Limb (tissue), 2 donors: ENCODE results near the gene CARS2.
A peak's percentile ranks its signal among the peaks of the same experiment; 100 is the strongest.
"Not testable (repeated sequence)": the region's sequence is repeated elsewhere in the genome, so short reads cannot be mapped to it uniquely, and the experiment has no call there.

ENCODE experiments used
- DNase-seq, 2 donors: peaks; one replicate each; pipeline ENCODE4 v3.0.0-alpha.2; 2016; ENCODE audit errors: extremely low spot score in 2 of 2

The CARS2 gene, protein sequence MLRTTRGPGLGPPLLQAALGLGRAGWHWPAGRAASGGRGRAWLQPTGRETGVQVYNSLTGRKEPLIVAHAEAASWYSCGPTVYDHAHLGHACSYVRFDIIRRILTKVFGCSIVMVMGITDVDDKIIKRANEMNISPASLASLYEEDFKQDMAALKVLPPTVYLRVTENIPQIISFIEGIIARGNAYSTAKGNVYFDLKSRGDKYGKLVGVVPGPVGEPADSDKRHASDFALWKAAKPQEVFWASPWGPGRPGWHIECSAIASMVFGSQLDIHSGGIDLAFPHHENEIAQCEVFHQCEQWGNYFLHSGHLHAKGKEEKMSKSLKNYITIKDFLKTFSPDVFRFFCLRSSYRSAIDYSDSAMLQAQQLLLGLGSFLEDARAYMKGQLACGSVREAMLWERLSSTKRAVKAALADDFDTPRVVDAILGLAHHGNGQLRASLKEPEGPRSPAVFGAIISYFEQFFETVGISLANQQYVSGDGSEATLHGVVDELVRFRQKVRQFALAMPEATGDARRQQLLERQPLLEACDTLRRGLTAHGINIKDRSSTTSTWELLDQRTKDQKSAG

GRCh38 chr13:110705826-110706569 is at the start of gene CARS2:
TSS of gene CARS2 (minus strand) at chr13:110706116. CDS start at chr13:110706093, 23 bp downstream.
- peak; percentile 92 to 95 for DNase-seq

- DNase-seq = no peak
These were observed 42.4 kb upstream of the CARS2 start for GRCh38 chr13:110748271-110748670.

DNA sequence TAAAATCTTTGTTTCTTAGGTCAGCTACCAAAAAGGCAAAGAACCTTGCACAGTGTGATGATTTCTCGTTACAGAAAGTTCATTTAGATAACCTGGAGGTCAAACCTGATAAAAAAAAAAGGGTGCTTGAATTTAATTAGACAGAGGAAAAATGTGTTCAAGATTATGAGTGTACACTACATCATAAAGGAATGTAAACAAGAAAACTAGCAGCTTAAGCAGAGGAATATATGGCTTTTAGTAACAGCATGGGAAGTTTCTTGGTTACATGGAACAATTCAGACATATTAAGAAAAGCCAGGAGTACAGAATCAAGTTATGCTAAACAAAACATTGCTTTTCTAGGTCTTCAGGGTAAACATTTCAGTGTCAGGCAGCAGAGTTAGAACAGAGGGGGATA is 40.5 kb upstream of the CARS2 start:
- DNase-seq = no peak

DNA sequence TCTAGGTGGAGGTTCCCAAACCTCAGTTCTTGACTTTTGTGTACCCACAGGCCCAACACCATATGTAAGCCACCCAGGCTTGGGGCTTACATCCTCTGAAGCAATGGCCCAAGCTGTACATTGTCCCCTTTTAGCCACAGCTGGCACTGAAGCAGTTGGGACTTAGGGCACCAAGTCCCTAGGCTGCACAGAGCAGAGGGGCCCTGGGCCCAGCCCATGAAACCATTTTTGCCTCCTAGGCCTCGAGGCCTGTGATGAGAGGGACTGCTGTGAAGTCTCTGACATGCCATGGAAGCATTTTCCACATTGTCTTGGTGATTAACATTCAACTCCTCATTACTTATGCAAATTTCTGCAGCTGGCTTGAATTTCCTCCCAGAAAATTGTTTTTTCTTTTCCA is 37.8 kb upstream of the CARS2 start:
- no peak for DNase-seq

DNA sequence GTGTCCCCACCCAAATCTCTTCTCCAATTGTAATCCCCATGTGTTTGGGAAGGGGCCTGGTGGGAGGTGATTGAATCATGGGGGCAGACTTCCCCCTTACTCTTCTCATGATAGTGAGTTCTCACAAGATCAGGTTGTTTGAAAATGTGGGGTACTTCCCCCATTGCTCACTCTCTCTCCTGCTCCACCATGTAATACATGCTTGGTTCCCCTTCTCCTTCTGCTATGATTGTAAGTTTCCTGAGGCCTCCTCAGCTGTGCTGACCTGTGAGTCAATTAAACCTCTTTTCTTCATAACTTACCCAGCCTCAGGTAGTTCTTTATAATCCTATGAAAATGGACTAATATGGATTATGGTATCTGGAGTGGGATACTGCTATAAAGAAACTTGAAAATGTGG is 31.6 kb upstream of the CARS2 start:
- DNase-seq = no peak

DNA sequence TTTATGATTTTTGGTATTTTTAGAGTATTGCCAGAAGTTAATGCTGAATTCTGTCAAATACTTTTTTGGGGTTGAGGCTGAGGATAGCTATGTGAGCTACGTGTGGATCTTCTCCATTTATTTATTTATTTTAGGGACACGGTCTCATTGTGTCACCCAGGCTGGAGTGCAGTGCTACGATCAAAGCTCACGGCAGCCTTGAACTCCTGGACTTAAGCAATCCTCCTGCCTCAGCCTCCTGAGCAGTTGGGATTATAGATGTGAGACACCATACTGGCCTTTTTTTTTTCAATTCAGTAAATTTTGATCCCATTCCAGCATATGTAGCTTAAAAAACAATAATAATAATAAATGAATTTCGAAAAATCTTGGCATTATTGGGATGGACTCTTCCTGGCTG is 28.6 kb upstream of the CARS2 start:
- DNase-seq = no peak

DNA sequence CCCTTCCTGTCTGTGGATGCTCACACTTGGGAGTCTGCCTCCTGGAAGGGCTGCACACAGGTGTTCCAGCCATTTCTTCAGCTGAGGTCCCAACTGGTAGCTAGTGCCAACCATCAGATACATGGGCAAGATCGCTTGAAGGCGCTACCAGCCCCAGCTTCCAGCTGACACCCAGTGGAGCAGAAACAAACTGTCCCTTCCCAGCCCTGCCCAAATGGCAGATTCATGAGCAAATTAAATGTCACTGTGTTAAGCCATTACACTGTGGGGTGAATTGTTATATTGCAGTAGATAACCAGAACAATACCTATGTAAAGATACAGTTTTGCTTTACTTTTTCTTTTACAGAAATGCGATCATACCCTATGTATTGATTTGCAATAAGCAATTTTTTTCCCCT is 25.2 kb upstream of the CARS2 start:
- DNase-seq = no peak

- no peak for DNase-seq
These were observed 20.8 kb upstream of the CARS2 start for GRCh38 chr13:110726726-110727125.

GRCh38 chr13:110726153-110726552 is 20.2 kb upstream of the CARS2 start:
- not testable (repeated sequence) for DNase-seq

DNA sequence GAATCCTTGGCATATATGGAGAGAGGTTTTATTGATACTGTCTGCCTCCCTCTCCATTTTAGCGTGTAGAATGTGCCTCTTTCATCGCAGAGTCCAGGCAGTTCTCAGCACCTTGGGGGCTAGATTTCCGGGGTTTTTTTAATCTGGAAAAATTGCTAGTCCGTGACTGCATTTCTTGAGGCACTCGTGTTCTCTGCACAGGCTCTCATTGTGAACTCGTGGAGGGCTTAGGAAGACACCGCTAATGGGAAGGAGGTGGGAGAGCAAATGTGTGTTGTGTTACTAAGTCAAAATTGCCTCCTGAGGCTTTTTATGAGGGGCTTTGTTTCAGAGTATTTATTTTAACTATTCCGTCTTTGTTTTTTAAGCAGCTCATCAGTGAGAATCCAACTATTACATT is 17.7 kb upstream of the CARS2 start:
- DNase-seq = no peak

DNA sequence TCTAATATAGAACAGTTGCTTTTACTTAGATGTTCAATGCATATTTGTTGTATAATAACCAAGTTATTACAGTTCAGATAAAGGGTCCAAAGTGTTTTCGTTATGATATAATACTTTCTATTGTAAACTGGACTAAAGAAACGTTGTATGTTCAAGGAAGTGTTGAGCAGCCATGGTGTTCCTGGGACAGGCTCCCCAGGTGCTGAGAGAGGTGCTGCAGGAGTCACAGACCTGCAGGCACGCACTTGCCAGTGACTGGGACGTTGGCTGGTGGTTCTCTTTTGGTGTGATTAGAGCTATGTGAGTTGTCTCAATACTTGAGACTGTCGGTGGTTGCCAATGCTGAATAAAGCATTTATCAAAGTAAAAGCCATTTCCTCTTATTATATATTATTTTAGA is 17.1 kb upstream of the CARS2 start:
- no peak for DNase-seq

- DNase-seq = no peak
These were observed 13.3 kb upstream of the CARS2 start for GRCh38 chr13:110719036-110719710.

GRCh38 chr13:110716247-110716515 is 10.3 kb upstream of the CARS2 start:
- DNase-seq = peak in 1 of 2 donors; percentile 15

DNA sequence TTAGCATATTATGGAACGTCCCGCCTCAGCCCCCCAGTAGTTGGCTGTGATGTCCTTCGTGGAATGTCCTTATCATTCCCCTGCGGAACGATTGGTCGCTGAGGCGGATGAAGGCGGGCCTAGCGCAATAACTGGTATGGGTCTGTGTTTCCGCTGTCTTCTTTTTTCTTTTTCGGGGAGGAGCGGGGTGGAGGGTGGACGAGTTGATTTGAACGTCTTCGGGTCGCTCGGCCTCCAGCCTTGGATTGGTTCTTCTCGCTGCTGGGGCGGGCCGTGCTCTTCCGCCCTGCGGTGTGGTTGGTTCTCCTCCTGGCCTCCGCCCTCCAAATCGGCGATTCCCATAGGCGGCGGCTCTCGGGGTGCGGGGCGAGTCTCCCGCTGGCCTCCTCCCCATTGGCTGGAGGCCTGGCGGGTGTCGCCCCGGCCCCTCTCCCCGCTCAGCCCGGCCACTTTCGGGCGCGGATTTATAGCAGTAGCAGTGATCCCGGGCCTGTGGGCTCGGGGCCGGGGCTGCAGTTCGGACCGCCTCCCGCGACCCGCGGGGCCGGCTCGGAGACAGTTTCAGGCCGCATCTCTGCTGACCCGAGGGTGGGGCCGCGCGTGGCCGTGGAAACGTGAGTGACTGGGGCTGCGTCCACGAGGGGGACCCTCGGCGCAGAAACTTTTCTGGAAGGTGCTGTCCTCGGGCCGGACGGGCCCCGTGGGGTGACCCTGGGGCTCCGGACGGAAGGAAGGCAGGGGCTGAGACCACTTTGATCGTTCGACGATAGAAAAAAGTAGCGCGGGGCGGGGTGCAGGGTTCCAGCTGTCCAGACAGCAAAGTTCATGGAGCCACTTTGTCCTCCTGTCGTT is 9.7 kb upstream of the CARS2 start:
- peak; percentile 97 to 100 for DNase-seq

GRCh38 chr13:110714797-110715394 is 9.0 kb upstream of the CARS2 start:
- DNase-seq = peak; percentile 59 to 83

DNA sequence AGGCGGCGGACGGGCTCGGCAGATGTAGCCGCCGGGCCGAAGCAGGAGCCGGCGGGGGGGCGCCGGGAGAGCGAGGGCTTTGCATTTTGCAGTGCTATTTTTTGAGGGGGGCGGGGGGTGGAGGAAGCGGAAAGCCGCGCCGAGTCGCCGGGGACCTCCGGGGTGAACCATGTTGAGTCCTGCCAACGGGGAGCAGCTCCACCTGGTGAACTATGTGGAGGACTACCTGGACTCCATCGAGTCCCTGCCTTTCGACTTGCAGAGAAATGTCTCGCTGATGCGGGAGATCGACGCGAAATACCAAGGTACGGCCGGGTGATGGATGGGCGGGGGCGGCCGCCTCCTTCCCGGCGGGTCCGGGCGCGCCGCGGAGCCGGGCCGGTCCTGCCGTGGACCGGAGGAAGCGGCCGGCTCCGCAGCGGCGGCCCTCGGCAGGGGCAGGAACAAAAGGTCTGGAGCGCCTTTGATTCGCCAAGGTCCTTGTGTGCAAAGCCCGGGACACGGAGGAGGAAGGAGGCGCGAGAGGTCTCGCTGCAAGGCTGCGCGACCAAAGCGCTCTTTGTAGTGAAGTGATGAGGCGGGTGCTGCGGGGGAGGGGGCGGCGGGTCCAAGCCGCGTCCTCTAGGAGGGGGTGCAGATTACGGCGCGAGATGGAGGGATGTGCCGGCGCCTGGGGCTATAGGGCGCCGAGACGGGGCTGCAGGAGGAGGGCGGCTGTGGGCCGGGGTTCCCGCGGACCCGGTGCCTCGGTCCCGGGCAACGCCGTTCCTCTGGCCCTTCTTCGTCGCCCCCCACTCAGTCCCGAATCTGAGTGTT is 8.3 kb upstream of the CARS2 start:
- peak; percentile 30 to 82 for DNase-seq

DNA sequence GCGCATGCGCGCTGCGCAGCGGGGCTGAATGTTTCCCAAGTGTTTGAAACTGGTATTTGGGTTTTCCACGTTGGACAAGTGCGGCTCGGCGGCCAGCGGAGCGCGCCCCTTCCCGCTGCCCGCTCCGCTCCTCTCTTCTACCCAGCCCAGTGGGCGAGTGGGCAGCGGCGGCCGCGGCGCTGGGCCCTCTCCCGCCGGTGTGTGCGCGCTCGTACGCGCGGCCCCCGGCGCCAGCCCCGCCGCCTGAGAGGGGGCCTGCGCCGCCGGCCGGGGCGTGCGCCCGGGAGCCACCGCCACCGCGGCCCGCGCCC is 7.7 kb upstream of the CARS2 start, which contains the start of gene ING1:
Gene ING1 (plus strand): TSS at position 59 of the 311 bp plus-strand sequence. CDS start 450 bp downstream, outside the sequence.
- no peak for DNase-seq

- DNase-seq = peak; percentile 99 to 100
These were observed 7.1 kb upstream of the CARS2 start for GRCh38 chr13:110712849-110713641.
